HepG2 (cell line): ENCODE measurements around the gene MAOB. TPM values are rescaled to one million over a fixed set of nuclear protein-coding genes. Genes with fewer than 3 reads are reported as not detected.

Experiments used
- CCAR2 ChIP-seq: fragments of 200-400 bp; formaldehyde crosslinking; optimal IDR thresholded peaks from 2 replicates; pipeline ENCODE3; 2018; ENCODE audit warnings: low read depth, mild to moderate bottlenecking, low read length, moderate library complexity
- CHCHD3 ChIP-seq: sonication (generic); formaldehyde crosslinking; IDR thresholded peaks from 2 replicates; pipeline ENCODE4 v1.8.0; 2022; ENCODE audit warnings: mild to moderate bottlenecking, missing genetic modification reagents, moderate library complexity
- DNMT1 ChIP-seq: sonication (generic); formaldehyde crosslinking; IDR thresholded peaks from 2 replicates; pipeline ENCODE4 v1.5.1; 2020; ENCODE audit warnings: mild to moderate bottlenecking, missing genetic modification reagents
- HDAC1 ChIP-seq: sonication (generic); formaldehyde crosslinking; IDR thresholded peaks from 2 replicates; pipeline ENCODE4 v1.5.1; 2020; ENCODE audit warnings: mild to moderate bottlenecking, missing genetic modification reagents
- KLF12 ChIP-seq: sonication (generic); formaldehyde crosslinking; IDR thresholded peaks from 2 replicates; pipeline ENCODE4 v1.4.0; 2020; ENCODE audit warnings: missing genetic modification reagents, borderline replicate concordance
- RARA ChIP-seq: IDR thresholded peaks from 2 replicates; pipeline ENCODE4 v1.6.1; 2016; ENCODE audit warnings: missing genetic modification reagents, missing compliant biosample characterization
- SAFB2 ChIP-seq: sonication (generic); formaldehyde crosslinking; IDR thresholded peaks from 2 replicates; pipeline ENCODE4 v1.5.1; 2020; ENCODE audit warnings: missing genetic modification reagents, low read depth, mild to moderate bottlenecking, borderline replicate concordance
- ZBTB49 ChIP-seq: sonication (generic); formaldehyde crosslinking; IDR thresholded peaks from 2 replicates; pipeline ENCODE4 v1.4.0; 2020; ENCODE audit warnings: missing genetic modification reagents, borderline replicate concordance
- ZNF446 ChIP-seq: sonication (generic); formaldehyde crosslinking; IDR thresholded peaks from 2 replicates; pipeline ENCODE4 v1.5.0; 2020; ENCODE audit warnings: mild to moderate bottlenecking, missing genetic modification reagents
- ZNF772 ChIP-seq: sonication (generic); formaldehyde crosslinking; IDR thresholded peaks from 2 replicates; pipeline ENCODE4 v1.5.0; 2020; ENCODE audit warnings: mild to moderate bottlenecking, missing genetic modification reagents
- ZSCAN25 ChIP-seq: sonication (generic); formaldehyde crosslinking; IDR thresholded peaks from 2 replicates; pipeline ENCODE4 v1.8.0; 2022; ENCODE audit warnings: mild to moderate bottlenecking, missing genetic modification reagents
- ZSCAN5A ChIP-seq: sonication (generic); formaldehyde crosslinking; IDR thresholded peaks from 2 replicates; pipeline ENCODE4 v1.8.0; 2022; ENCODE audit warnings: mild to moderate bottlenecking, missing genetic modification reagents, borderline replicate concordance
- polyA plus RNA-seq, 8 experiments: library from polyadenylated mRNA; depleted of rRNA in 3 of 8; stranded (reverse) in 7 of 8; unstranded in 1 of 8; fragments of >200 nt; fragmentation: Illumina TruSeq in 4 of 8; extraction: Trizol in 4 of 8; gene quantifications; 2 replicates each; pipeline versions ENCODE4 v1.2.1 to v1.2.3, GENCODE V29; 2011 to 2016; ENCODE audit warnings: low read depth in 4 of 8, missing spikeins in 1 of 8, mixed read lengths in 1 of 8; ENCODE audit not compliant: insufficient read depth in 1 of 8
- total RNA-seq, 5 experiments: library from RNA; depleted of rRNA; stranded (reverse); fragments of >200 nt; fragmentation: Illumina TruSeq; extraction: Trizol; gene quantifications; 2 replicates each; pipeline ENCODE4 v1.2.3, GENCODE V29; 2016; ENCODE audit warnings: low read depth in 1 of 5
- TF ChIP-seq, protein P1 (sequence below): sonication (generic); formaldehyde crosslinking; IDR thresholded peaks from 2 replicates; pipeline ENCODE4 v1.4.0; 2020; ENCODE audit warnings: missing genetic modification reagents, borderline replicate concordance
- TF ChIP-seq, protein P2 (sequence below), 2 experiments: sonication (generic) in 1 of 2; formaldehyde crosslinking in 1 of 2; IDR thresholded peaks; 2 replicates each; pipeline versions ENCODE4 v1.4.0 to v1.6.1; 2018 to 2020; ENCODE audit warnings: missing genetic modification reagents in 2 of 2, borderline replicate concordance in 1 of 2, low read depth in 1 of 2, mild to moderate bottlenecking in 1 of 2, missing biosample characterization in 1 of 2
- TF ChIP-seq, protein P3 (sequence below): sonication (generic); formaldehyde crosslinking; conservative IDR thresholded peaks from 2 replicates; pipeline ENCODE4 v1.8.1; 2023; ENCODE audit warnings: missing genetic modification reagents

Gene MAOB
- total and polyA plus RNA-seq, 2 of the 13 experiments (the other 11 are each of a cell fraction or from before 2014, with no cell fraction given) = 11.0 to 19.0 TPM

DNA sequence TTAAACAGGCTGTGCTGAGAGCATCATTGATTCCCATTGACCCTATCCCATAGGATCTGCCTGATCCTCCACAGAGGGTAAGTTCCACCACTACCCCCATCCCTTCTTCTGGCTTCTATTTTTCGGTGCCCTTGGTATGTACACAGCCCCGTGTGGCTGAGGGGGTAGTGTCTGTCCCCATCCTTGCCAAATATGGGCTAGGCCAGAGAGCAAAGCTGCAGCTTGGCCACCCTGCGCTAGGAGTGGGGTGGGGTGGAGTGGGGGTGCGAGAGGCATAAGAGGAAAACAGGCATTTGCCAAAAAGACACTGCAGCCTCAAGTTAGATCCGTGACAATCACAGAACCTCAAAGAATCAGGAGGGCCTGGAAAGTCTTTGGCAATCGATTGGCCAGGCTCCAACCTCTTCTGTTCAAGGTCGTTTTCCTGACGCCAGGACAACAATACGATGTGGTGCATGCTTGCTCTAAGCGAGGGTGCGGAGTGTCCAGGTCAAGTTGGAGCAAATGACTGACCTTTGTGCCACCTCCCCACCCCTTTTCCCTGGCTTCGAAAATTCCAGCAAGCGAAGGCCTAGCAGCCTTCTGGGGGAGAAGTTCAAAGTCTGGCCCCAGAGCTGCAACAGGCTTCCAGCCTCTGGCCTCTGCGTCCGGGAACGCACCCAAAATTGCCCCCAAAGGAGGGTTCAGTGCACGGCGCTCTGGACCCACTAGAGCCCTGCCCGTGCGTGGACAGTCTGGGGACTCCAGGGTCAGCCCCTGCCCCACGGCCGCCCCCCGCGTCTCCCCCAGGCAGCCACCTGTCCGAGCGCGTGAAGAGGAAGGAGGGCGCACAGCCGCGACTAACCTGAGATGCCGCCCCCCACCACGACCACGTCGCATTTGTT, 598 bp downstream of the MAOB start (continued):
- TF ChIP-seq, protein P1, sequence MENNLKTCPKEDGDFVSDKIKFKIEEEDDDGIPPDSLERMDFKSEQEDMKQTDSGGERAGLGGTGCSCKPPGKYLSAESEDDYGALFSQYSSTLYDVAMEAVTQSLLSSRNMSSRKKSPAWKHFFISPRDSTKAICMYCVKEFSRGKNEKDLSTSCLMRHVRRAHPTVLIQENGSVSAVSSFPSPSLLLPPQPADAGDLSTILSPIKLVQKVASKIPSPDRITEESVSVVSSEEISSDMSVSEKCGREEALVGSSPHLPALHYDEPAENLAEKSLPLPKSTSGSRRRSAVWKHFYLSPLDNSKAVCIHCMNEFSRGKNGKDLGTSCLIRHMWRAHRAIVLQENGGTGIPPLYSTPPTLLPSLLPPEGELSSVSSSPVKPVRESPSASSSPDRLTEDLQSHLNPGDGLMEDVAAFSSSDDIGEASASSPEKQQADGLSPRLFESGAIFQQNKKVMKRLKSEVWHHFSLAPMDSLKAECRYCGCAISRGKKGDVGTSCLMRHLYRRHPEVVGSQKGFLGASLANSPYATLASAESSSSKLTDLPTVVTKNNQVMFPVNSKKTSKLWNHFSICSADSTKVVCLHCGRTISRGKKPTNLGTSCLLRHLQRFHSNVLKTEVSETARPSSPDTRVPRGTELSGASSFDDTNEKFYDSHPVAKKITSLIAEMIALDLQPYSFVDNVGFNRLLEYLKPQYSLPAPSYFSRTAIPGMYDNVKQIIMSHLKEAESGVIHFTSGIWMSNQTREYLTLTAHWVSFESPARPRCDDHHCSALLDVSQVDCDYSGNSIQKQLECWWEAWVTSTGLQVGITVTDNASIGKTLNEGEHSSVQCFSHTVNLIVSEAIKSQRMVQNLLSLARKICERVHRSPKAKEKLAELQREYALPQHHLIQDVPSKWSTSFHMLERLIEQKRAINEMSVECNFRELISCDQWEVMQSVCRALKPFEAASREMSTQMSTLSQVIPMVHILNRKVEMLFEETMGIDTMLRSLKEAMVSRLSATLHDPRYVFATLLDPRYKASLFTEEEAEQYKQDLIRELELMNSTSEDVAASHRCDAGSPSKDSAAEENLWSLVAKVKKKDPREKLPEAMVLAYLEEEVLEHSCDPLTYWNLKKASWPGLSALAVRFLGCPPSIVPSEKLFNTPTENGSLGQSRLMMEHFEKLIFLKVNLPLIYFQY (CRISPR knock-in tag) = no peak
- no peak for TF ChIP-seq SAFB2 (CRISPR knock-in tag)
- TF ChIP-seq ZSCAN25 (CRISPR knock-in tag) = no peak
- TF ChIP-seq, protein P2, sequence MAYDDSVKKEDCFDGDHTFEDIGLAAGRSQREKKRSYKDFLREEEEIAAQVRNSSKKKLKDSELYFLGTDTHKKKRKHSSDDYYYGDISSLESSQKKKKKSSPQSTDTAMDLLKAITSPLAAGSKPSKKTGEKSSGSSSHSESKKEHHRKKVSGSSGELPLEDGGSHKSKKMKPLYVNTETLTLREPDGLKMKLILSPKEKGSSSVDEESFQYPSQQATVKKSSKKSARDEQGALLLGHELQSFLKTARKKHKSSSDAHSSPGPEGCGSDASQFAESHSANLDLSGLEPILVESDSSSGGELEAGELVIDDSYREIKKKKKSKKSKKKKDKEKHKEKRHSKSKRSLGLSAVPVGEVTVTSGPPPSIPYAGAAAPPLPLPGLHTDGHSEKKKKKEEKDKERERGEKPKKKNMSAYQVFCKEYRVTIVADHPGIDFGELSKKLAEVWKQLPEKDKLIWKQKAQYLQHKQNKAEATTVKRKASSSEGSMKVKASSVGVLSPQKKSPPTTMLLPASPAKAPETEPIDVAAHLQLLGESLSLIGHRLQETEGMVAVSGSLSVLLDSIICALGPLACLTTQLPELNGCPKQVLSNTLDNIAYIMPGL (CRISPR knock-in tag; IDR thresholded peaks at IDR 0.05; ENCODE audit: borderline replicate concordance in 1 of 2, low read depth in 1 of 2) = no peak
- TF ChIP-seq ZNF446 = no peak
- no peak for TF ChIP-seq CCAR2
- no peak for TF ChIP-seq DNMT1 (CRISPR knock-in tag)
- TF ChIP-seq RARA (CRISPR knock-in tag) = peak; percentile 92
- no peak; the same call in 1 of the 2 replicates for TF ChIP-seq CHCHD3 (CRISPR knock-in tag)
- TF ChIP-seq ZNF772 (CRISPR knock-in tag) = no peak; the same call in 1 of the 2 replicates
- no peak for TF ChIP-seq ZBTB49 (CRISPR knock-in tag)
- peak; percentile 53; the same call in 1 of the 2 replicates for TF ChIP-seq ZSCAN5A (CRISPR knock-in tag)
- no peak for TF ChIP-seq KLF12 (CRISPR knock-in tag)
- TF ChIP-seq, protein P3, sequence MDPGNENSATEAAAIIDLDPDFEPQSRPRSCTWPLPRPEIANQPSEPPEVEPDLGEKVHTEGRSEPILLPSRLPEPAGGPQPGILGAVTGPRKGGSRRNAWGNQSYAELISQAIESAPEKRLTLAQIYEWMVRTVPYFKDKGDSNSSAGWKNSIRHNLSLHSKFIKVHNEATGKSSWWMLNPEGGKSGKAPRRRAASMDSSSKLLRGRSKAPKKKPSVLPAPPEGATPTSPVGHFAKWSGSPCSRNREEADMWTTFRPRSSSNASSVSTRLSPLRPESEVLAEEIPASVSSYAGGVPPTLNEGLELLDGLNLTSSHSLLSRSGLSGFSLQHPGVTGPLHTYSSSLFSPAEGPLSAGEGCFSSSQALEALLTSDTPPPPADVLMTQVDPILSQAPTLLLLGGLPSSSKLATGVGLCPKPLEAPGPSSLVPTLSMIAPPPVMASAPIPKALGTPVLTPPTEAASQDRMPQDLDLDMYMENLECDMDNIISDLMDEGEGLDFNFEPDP (CRISPR knock-in tag) = no peak
- peak; percentile 46; the same call in 1 of the 2 replicates for TF ChIP-seq HDAC1
